SU-DHL-6 (cell line): ENCODE measurements around the gene RPLP2.
A peak's percentile ranks its signal among the peaks of the same experiment; 100 is the strongest.

Source experiments
- H2AFZ ChIP-seq: fragments of 200-600 bp; sonication (generic); 2 replicates; pipeline ENCODE4 v1.6.1; 2014; ENCODE audit warnings: low read depth, mild to moderate bottlenecking, moderate library complexity, mixed read lengths, antibody characterized with exemption, low read length; ENCODE audit not compliant: severe bottlenecking
- H3F3A ChIP-seq: fragments of 200-600 bp; shearing (Covaris generic); 2 replicates; pipeline ENCODE4 v1.6.0; 2016; ENCODE audit warnings: antibody characterized with exemption, mild to moderate bottlenecking; ENCODE audit not compliant: insufficient read depth
- H3K27ac ChIP-seq: fragments of 200-600 bp; sonication (generic); 2 replicates; pipeline ENCODE4 v1.5.1; 2016; ENCODE audit warnings: low read depth, mild to moderate bottlenecking, low read length, moderate library complexity, mixed read lengths
- H3K27me3 ChIP-seq: fragments of 200-600 bp; sonication (generic), shearing (Covaris generic); 2 replicates; pipeline ENCODE4 v1.6.0; 2014; ENCODE audit warnings: mild to moderate bottlenecking, low read length
- H3K36me3 ChIP-seq: fragments of 200-600 bp; sonication (generic); 2 replicates; pipeline ENCODE4 v1.6.1; 2014; ENCODE audit warnings: mild to moderate bottlenecking, low read length, mixed read lengths
- H3K4me2 ChIP-seq: fragments of 300-600, 200-600 bp; shearing (Covaris generic), sonication (generic); 2 replicates; pipeline ENCODE4 v1.6.0; 2014; ENCODE audit warnings: low read length, low read depth, mild to moderate bottlenecking; ENCODE audit not compliant: poor library complexity, severe bottlenecking
- H3K4me3 ChIP-seq: fragments of 200-600 bp; sonication (generic); 2 replicates; pipeline ENCODE4 v1.5.1; 2014; ENCODE audit warnings: antibody characterized with exemption, low read length, mild to moderate bottlenecking, mixed read lengths; ENCODE audit not compliant: insufficient read depth, poor library complexity, severe bottlenecking
- H3K79me2 ChIP-seq: fragments of 200-600 bp; sonication (generic); 2 replicates; pipeline ENCODE4 v1.6.1; 2014; ENCODE audit warnings: mild to moderate bottlenecking, low read length, moderate library complexity; ENCODE audit not compliant: insufficient read depth
- H3K9ac ChIP-seq: fragments of 200-600 bp; sonication (generic); 2 replicates; pipeline ENCODE4 v1.7.0; 2014; ENCODE audit warnings: mild to moderate bottlenecking, low read length
- H3K9me2 ChIP-seq: fragments of 200-600 bp; sonication (generic); replicated peaks from 2 replicates; pipeline ENCODE4 v1.6.1; 2014; ENCODE audit warnings: low read length; ENCODE audit not compliant: insufficient read depth
- H3K9me3 ChIP-seq: fragments of 200-600 bp; sonication (generic); 2 replicates; pipeline ENCODE4 v1.6.1; 2014; ENCODE audit warnings: low read length, mixed read lengths; ENCODE audit not compliant: insufficient read depth
- H4K20me1 ChIP-seq: fragments of 200-600 bp; sonication (generic); 2 replicates; pipeline ENCODE4 v1.6.1; 2014; ENCODE audit warnings: low read depth, mild to moderate bottlenecking, antibody characterized with exemption, low read length, moderate library complexity, mixed read lengths
- CTCF ChIP-seq: fragments of 200-600 bp; sonication (generic); IDR thresholded peaks from one replicate; pipeline ENCODE4 v1.5.1; 2017; ENCODE audit warnings: antibody characterized with exemption, mild to moderate bottlenecking, low read length, moderate library complexity; ENCODE audit not compliant: insufficient read depth, poor library complexity, severe bottlenecking
- EZH2phosphoT487 ChIP-seq: fragments of 200-600 bp; sonication (generic), shearing (Covaris generic); conservative IDR thresholded peaks from 2 replicates; pipeline ENCODE4 v1.6.1; 2018; ENCODE audit warnings: mild to moderate bottlenecking, antibody characterized with exemption, low read length, moderate library complexity, mixed read lengths

Gene RPLP2

GRCh38 chr11:804599-804964, 5.2 kb upstream of the RPLP2 start:
- TF ChIP-seq EZH2phosphoT487 (no peak), CTCF (no peak)
- H3K4me2 ChIP-seq = peak overlapping the region; percentile 61
- peaks cover 13% of the 10 kb centered on the region for H3F3A ChIP-seq
- H3K9me3 ChIP-seq = no peaks in the 10 kb centered on the region
- H2AFZ ChIP-seq = no peak overlapping the region
- no peaks in the 10 kb centered on the region for H3K36me3 ChIP-seq
- H3K79me2 ChIP-seq = peaks cover 16% of the 10 kb centered on the region
- H3K27ac ChIP-seq = peak overlapping the region; percentile 75
- H3K9me2 ChIP-seq = no peaks in the 10 kb centered on the region
- no peaks in the 10 kb centered on the region for H3K27me3 ChIP-seq
- H3K9ac ChIP-seq = peak overlapping the region; percentile 89
- H3K4me3 ChIP-seq = peak overlapping the region; percentile 68
- no peaks in the 10 kb centered on the region for H4K20me1 ChIP-seq

- Histone ChIP-seq H4K20me1 (peaks cover 10% of the 10 kb centered on the region; the same call in 1 of the 2 replicates), H3K9me3 (no peaks in the 10 kb centered on the region), H3K9ac (peak overlapping the region; percentile 95), H3K9me2 (no peaks in the 10 kb centered on the region), H3F3A (peaks cover 47% of the 10 kb centered on the region), H2AFZ (peak overlapping the region; percentile 20), H3K36me3 (peaks cover 25% of the 10 kb centered on the region), H3K27me3 (no peaks in the 10 kb centered on the region), H3K27ac (peak overlapping the region; percentile 85), H3K79me2 (peaks cover 36% of the 10 kb centered on the region), H3K4me2 (peak overlapping the region; percentile 84), H3K4me3 (peak overlapping the region; percentile 71)
- TF ChIP-seq CTCF = no peak
- TF ChIP-seq EZH2phosphoT487 = no peak
These were observed 1.1 kb upstream of the RPLP2 start for GRCh38 chr11:808427-809286.

GRCh38 chr11:810040-810567, 337 bp downstream of the RPLP2 start:
- H3K9ac ChIP-seq = peak overlapping the region; percentile 95
- no peaks in the 10 kb centered on the region for H3K27me3 ChIP-seq
- peaks cover 25% of the 10 kb centered on the region for H3K36me3 ChIP-seq
- H3K79me2 ChIP-seq = peaks cover 36% of the 10 kb centered on the region
- H3K27ac ChIP-seq = peak overlapping the region; percentile 85
- H3F3A ChIP-seq = peaks cover 53% of the 10 kb centered on the region
- H3K4me3 ChIP-seq = peak overlapping the region; percentile 71
- TF ChIP-seq CTCF = no peak
- TF ChIP-seq EZH2phosphoT487 = no peak
- no peaks in the 10 kb centered on the region for H3K9me2 ChIP-seq
- H3K9me3 ChIP-seq = no peaks in the 10 kb centered on the region
- no peak overlapping the region for H2AFZ ChIP-seq
- peak overlapping the region; percentile 73 for H3K4me2 ChIP-seq
- H4K20me1 ChIP-seq = peaks cover 10% of the 10 kb centered on the region; the same call in 1 of the 2 replicates
